ENCODE measurements around the gene PTGES.

DNA sequence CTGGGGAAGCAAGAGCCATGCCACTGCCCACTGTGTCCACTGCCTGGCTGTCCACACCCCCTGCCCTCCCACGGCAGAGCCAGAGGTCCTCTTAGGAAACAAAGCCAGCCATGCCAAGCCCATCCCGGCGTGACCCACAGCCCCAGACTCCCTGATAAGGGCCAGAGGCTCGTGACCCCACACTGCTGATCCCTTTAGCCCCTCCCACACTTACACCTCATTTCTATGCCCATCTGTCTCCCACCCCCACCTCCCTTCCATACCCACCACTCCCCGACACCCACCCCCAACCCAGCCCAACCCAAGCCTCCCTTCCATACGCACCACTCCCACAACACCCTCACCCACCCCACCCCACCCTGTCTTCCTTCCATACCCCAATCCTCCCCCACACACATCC lies 17.3 kb downstream of the PTGES start:
- TF ChIP-seq, protein P1, sequence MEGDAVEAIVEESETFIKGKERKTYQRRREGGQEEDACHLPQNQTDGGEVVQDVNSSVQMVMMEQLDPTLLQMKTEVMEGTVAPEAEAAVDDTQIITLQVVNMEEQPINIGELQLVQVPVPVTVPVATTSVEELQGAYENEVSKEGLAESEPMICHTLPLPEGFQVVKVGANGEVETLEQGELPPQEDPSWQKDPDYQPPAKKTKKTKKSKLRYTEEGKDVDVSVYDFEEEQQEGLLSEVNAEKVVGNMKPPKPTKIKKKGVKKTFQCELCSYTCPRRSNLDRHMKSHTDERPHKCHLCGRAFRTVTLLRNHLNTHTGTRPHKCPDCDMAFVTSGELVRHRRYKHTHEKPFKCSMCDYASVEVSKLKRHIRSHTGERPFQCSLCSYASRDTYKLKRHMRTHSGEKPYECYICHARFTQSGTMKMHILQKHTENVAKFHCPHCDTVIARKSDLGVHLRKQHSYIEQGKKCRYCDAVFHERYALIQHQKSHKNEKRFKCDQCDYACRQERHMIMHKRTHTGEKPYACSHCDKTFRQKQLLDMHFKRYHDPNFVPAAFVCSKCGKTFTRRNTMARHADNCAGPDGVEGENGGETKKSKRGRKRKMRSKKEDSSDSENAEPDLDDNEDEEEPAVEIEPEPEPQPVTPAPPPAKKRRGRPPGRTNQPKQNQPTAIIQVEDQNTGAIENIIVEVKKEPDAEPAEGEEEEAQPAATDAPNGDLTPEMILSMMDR (IDR thresholded peaks at IDR 0.05), result no peak
- TF ChIP-seq POLR2A (IDR thresholded peaks at IDR 0.05), result no peak

All from testis (tissue), 2 donors.